AG20443 (cell line): ENCODE data around the gene MC1R.
"Not testable (repeated sequence)": the region's sequence is repeated elsewhere in the genome, so short reads cannot be mapped to it uniquely, and the experiment has no call there.

Experiments
- DNase-seq: peaks from one replicate; pipeline ENCODE4 v3.0.0; 2012; ENCODE audit warnings: low spot score, mixed read lengths

Gene MC1R

DNA sequence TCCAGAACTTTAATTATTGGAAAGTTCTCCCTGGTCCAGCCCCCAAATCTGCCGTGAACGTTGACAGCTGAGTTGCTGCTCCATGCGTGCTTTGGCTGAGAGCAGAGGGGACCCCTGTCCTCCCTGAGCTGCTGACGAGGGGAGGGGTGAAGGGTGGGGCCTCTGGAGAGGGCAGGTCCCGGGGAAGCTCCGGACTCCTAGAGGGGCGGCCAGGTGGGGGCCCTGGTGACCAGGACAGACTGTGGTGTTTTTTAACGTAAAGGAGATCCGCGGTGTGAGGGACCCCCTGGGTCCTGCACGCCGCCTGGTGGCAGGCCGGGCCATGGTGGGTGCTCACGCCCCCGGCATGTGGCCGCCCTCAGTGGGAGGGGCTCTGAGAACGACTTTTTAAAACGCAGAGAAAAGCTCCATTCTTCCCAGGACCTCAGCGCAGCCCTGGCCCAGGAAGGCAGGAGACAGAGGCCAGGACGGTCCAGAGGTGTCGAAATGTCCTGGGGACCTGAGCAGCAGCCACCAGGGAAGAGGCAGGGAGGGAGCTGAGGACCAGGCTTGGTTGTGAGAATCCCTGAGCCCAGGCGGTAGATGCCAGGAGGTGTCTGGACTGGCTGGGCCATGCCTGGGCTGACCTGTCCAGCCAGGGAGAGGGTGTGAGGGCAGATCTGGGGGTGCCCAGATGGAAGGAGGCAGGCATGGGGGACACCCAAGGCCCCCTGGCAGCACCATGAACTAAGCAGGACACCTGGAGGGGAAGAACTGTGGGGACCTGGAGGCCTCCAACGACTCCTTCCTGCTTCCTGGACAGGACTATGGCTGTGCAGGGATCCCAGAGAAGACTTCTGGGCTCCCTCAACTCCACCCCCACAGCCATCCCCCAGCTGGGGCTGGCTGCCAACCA lies at the start of gene MC1R:
Gene MC1R (plus strand): TSS at position 410 of the 895 bp plus-strand sequence. CDS start 397 bp downstream, at position 807.
- no peak for DNase-seq

DNA sequence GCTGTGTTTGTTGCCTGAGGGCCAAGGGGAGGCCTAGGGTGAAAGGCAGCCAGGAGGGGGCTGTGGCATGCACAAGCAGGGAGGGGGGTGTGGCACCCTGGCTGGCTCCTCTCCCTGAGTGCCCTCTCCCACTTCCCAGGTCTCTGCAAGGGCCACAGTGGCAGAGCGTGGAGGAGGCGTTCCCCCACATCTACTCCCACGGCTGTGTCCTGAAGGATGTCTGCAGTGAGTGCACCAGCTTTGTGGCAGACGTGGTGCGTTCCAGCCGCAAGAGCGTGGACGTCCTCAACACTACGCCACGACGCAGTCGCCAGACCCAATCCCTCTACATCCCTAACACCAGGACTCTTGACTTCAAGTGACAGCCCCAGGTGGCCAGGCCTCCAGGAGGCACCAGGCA lies 48.8 kb upstream of the MC1R start:
- no peak for DNase-seq

DNA sequence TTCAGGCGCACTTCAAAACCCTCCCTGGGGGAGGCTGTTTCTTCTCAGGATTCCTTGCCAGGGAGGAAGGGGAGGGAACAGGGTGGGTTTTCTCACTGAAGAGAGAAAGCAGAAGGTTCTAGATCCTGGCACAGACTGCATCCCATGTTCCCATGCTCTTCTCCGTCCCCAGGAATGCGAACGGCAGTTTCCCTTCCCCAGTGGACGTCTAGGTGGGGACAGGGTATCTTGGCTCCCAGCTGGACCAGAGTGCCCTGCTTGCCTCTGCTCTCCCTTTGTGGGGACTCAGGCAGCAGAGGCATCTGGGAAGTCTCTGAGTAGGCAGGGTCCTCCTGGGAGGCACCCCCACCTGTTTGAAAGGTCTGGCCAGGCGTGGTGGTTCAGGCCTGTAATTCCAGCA lies 48.2 kb upstream of the MC1R start:
- DNase-seq, result no peak

DNA sequence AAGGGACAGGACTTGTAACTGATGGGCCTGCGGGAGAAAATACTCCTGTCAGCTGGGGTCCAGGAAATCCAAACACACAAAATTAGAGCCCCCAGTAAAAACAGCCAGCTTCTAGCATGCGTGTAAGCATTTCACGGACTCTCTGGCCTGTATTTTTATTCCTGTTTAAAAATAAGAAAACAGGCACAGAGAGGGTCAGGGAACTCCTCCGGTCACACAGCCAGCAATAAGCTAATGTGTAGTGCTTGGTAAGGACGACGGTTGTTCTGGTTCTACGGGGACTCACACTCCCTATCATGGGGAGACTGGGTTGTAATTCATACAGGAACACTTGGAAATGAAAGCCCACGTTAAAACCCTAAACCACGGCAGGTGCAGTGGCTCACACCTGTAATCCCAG lies 46.8 kb upstream of the MC1R start:
- no peak for DNase-seq

DNA sequence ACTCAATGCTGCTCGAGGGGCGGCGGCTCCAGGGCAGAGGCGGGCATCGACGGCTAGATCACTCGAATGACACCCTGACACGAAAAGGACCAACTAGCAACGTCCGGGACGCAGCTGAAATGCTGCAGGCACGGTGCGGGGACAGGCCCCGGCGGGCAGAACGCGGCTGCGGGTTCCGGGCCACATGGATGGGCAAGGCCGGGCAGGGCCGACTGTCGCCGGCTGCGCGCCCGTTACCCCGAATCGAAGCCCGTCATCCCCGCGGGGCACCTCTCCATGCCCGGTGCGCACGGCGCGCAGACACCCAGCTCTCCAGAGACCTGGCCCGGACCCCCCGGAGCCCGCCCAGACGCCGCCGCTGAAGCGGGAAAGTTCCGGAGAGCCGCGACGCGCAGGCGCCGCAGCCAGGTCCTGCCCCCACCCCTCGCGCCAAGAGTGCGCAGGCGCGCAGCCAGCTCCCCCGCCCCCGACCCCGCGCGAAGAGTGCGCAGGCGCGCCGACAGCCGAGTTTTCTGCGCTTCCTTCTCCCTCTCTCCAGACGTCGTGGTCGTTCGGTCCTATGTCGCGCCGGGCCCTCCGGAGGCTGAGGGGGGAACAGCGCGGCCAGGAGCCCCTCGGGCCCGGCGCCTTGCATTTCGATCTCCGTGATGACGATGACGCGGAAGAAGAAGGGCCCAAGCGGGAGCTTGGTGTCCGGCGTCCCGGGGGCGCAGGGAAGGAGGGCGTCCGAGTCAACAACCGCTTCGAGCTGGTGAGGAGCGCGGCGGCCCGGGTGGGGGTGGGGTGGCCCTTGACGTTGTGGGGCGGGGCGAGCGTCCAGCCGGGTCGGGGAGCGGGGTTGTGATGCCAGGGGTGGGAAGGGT lies 45.3 kb upstream of the MC1R start, which contains the start of gene TCF25:
Gene TCF25 (plus strand): TSS at position 484 of the 863 bp plus-strand sequence. CDS start 76 bp downstream, at position 560.
- peak; percentile 100 for DNase-seq

DNA sequence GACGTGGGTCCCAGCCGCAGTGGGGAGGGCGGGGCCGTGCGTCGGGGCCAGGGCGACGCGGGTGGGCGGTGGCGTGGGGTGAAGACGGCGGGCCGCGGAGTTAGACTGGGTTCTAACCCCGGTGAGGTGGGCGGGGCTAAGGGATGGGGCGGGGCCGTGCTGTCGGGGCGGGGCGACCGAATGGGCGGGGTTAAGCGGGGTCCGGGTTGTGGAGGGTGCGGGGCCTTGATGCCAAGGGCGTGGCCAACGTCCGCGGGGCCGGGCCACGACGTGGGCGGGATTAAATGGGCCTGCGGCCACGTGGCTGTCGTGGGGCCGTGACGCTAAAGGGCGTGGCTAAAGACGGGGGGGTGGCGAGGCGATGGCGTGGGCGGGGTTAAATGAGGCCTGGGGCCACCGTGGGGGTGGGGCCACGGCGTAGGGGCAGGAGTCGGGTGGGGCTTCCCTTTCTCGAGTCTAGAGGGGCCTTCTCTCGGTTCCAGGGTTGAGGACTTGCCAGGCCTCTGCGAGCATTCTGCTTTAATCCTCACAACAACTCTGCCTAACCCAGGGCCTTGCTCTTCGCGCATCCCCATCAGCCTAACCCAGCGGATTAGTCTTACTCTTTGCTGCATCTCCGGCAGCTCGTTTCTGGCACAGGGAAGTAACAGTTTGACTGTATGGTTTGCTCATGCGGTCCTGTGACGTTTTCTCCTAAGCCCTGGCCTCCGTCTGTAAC lies 44.5 kb upstream of the MC1R start:
- peak; percentile 98 for DNase-seq

DNA sequence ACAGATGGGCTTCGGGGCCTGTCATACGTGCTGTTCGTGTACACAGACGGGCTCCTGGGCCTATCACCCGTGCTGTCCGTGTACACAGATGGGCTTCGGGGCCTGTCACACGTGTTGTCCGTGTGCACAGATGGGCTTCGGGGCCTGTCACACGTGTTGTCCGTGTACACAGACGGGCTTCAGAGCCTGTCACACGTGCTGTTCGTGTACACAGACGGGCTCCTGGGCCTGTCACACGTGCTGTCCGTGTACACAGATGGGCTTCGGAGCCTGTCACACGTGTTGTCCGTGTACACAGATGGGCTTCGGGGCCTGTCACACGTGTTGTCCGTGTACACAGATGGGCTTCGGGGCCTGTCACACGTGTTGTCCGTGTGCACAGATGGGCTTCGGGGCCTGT lies 39.5 kb upstream of the MC1R start:
- not testable (repeated sequence) for DNase-seq

DNA sequence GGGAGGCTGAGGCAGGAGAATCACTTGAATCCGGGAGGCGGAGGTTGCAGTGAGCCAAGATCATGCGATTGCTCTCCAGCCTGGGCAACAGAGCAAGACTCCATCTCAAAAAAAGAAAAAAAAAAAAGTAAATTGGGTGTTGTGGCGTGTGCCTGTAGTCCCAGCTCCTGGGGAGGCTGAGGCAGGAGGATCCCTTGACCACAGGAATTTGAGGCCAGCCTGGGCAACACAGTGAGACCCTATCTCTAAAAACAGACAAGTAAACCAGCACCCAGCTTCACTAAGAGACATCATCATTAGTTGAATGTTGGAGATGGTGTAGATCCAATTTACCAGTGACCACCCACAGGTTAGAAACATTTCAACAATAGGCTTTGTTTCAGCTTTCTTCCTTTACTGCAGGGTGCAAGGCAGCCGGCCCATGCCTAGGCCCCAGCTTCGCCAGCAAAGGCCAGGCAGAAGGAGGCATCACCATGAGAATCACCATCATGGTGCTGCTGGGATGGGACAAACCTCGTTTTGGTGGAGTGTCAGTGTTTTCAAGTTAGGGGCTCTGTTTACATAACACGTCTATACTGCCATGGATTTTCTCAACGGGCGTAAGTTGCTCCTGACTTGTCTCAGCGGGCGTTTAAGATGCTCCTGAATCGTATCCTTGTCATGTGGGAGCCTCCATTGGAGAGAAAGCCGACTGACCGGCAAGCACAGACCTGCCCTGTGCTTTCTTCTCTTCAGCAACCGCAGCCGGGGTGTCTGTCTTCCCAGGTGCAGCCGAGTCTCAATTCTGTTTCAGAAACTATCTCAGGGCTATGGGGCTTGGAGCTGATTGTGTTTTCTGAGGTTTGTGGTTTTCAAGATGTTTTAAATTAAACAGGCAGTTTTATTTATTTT lies 37.9 kb upstream of the MC1R start:
- DNase-seq, result no peak

DNA sequence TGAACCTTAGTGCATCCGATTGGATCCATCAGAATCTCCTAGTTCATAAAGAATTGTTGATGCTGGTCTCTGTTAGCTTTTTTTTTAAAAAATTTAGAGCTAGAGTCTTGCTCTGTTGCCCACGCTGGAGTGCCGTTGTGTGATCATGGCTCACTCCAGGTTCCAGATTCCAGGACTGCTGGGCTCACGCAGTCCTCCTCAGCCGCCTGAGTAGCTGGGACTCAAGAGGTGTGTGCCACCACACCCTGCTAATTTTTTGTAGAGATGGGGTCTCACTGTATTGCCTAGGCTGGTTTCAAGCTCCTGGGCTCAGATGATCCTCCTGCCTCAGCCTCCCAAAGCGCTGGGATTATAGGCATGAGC lies 37.3 kb upstream of the MC1R start:
- DNase-seq, result no peak

DNA sequence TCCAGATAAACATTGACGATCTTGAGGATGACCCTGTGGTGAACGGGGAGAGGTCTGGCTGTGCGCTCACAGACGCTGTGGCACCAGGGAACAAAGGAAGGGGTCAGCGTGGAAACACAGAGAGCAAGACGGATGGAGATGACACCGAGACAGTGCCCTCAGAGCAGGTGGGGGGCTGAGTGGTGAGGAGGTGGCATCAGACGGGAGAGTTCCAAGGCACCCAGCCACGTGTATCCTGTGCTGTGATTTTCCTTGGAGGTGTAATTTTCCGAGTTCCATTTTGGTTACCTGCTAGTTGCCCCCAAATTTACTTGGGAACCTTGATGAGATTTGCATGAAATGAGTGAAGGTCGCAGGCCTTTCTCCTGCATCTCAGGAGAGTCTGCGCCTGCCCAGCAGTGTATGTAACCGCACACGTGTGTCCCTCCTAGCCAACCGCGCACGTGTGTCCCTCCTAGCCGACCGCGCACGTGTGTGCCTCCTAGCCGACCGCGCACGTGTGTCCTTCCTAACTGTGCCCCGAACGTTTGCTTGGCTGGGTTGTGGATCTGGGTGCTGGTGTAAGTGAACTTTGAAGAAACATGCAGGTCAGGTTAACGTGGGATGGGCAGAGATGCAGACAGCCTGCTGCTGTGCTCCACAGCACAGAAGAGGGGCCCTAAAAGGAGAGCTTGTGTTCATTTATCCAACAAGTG lies 35.2 kb upstream of the MC1R start:
- no peak for DNase-seq

DNA sequence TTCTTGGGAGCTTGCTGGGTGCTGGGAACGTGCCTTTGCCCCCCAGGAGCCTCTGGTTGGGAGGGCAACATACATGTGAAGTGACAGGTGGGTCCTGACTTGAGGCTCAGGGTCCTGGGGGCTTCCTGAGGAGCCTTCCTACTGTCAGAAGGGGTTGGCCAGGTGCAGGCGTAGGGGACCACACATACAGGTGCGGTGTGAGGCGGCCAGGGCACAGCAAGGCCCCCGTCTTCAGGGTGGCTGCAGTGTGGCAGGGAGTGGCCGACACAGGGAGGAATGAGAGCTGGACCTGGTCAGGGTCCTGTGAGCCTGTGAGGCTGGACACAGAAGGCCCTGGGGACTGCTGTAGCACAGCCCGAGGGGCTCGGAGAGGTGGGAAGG lies 34.6 kb upstream of the MC1R start:
- no peak for DNase-seq

DNA sequence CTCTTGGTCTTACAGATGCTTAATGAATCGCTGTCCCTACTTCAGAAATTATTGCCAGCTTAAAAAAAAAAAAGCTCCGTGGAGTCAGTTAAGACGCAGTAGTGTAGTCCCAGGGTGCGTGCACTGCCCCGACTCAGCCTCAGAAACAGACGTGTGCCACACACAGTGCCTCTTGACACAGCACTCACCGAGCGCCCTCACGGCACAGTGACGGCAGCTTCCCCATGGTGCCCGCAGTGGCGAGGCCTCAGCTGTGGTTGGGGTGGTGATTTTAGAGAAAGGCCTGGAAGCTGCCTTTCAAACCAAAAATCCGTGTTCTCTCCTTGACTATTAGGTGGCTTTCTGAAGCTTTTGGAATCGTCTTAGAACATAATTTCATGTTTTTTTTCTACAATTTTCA lies 31.4 kb upstream of the MC1R start:
- no peak for DNase-seq

DNA sequence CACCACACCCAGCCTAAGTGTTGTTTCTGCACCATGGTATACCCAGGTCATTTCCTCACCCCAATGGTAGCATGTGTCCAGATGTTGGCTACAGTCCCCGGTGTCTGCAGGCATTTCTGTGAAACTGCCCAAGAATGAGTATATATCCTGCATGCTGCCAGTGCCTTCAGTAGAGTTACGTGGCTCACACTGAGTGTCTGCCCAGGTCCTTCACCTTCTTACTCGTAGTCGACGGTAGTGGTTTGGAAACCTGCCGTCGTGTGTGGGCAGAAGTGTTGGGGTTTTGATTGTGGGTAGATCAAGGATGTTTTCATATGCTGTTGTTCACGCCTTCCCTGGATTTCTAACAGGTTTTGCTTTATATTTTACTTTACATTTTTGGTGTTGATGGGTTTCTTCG lies 28.5 kb upstream of the MC1R start:
- DNase-seq, result no peak

DNA sequence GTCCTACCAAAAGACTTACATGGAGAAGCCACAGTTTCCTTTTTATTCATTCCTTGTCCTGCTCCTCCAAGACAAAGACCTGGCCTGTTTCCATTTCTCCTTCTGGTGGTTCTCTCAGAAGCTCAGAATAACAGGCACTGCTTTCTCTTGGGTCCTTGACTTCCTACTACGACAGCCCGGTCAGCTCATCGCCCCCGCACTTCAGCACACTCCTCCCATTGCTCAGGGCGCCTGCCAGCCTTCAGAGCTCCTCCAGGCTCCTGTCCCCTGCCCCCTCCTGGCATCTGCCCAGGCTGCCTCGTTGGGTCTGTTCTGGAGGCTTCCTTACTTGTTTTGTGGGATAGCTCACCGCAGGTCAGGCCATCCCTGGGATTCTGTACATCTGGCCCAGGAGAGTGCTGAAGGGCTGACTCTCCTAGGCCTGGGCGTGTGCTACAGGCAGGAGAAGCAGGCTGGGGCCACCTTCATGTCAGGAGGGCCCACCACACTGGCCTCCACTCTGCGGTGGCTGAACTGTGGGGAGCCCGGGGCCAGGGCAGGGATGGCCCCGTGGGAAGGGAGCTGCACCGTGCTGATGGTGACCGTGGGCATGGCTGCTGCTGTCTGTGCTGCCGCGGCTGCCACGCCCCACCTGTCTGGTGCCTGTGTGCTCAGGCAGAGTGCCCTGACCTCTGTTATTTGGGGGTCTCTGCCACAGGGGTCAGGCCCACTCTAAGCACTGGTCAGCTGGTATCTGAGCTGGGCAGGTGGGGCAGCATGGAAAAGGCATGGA lies 27.6 kb upstream of the MC1R start:
- DNase-seq, result no peak

DNA sequence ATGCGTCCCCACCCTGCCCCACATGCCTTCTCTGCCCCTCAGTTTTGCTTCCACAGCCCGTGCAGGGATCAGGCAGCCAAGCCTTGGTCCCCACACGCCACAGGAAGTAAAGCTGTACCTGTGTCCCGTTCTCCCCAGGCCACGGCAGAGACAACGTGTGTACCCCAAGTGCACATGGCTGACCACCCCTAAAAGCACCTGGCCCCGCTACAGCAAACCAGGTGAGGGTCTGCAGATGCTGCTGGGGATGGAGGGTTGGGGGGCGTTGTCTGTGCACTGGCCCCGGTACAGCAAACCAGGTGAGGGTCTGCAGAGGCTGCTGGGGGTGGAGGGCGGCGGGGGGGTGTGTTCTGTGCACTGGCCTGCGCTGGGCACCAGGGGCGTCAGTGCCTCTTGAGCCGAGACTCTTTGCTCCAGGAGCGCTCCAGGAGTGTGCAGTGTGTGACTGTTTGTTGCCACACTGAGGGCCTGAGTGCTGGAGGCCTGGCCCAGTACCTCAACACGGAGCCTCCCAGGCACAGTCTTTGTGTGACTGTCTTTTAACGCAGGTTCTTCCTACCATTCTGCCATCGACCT lies 26.5 kb upstream of the MC1R start:
- no peak for DNase-seq

DNA sequence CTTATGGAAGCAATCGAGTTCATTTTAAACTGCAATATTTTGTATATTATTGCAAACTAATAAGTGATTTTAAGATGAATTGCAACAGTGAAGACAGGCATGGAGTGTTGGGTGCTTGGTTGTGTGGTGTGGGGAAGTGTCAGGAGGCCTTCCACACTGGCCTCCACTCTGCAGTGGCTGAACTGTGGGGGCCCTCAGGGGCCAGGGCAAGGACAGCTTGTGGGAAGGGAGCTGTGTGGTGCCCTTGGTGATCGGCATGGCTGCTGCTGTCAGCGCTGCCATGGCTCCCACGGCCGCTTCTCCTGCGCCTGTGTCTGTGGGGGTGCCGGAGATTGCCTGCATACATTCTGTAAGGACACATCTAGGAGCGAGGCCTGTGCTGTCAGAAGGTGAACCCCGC lies 26.0 kb upstream of the MC1R start:
- no peak for DNase-seq

DNA sequence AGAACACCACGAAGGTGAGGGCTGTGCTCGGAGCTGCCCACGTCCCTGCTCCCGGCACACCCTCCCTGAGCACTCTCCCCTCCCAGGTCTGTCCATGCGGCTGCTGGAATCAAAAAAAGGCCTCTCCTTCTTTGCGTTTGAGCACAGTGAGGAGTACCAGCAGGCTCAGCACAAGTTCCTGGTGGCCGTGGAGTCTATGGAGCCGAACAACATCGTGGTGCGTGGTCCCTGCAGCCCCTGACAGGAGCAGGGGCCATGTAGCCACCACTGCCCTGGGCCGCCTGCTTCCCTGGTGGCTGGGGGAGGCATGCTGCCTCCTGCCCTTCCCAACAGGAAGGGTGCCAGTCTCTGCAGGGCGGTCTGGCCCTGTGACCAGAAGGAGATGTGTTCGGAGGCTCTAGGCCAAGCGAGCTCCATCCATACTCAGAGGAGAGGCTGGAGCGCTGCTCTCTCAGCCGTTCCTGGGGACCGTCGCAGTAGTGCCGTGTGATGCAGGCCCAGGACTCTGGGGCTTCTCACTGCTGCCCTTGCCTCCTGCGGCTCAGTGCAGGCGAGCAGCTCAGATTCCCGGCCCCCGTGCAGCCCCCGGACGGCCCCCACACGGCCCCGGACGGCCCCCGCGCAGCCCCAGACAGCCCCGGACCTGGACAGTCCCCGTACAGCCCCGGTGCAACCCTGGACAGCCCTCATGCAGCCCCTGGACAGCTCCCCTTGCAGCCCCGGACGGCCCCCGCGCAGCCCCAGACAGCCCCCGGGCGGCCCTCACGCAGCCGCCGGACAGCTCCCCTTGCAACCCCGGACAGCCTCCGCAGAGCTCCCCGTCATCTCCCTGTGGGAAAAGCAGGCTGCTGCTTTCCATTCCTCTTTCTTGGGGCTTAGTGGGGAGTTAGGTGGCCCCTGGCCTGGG lies 24.8 kb upstream of the MC1R start:
- no peak for DNase-seq

DNA sequence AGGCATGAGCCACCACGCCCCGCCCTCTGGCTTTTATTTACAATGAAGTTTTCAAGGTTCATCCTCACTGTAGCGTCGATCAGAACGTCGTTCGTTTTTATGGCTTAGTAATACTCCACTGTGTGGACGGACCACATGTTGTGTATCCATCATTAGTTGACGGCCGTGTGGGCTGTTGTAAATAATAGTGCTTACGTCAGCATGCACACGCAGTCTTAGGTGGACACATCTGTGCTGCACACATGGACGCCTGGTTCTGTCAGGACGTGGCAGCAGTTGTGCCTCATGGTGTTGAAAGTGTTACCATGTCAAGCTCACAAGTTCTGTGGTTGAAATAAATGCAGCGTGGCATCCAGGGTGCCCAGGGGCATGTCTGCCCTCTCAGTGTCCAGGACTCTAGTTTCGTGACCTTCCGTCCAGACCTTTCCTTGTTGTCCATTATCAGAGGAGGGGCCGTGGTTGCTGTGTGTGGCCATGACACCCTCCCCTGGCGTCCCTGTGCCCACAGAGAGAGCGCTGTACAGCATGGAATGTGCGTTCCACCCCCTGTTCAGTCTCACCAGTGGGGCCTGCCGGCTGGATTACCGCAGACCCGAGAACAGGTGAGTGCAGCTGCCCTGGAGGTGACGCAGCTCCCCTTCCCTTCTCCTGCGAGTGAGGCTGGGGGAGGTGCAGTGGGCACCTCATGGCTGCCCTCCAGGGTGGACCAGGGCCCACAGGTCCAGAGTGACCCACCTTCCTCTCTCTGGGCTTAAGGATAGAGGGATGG lies 23.0 kb upstream of the MC1R start:
- DNase-seq, result no peak
